PC-9 (cell line): ENCODE data around the gene CYP4V2.

ENCODE experiments used
- EZH2 ChIP-seq: fragments of 200-600 bp; sonication (generic); IDR thresholded peaks from 2 replicates; pipeline ENCODE4 v1.8.0; 2017; ENCODE audit warnings: antibody characterized with exemption, low read depth
- TF ChIP-seq, protein P1 (sequence below): fragments of 200-600 bp; sonication (generic); conservative IDR thresholded peaks from 2 replicates; pipeline ENCODE4 v1.6.1; 2017; ENCODE audit warnings: mixed run types, antibody characterized with exemption, mild to moderate bottlenecking, moderate library complexity

DNA sequence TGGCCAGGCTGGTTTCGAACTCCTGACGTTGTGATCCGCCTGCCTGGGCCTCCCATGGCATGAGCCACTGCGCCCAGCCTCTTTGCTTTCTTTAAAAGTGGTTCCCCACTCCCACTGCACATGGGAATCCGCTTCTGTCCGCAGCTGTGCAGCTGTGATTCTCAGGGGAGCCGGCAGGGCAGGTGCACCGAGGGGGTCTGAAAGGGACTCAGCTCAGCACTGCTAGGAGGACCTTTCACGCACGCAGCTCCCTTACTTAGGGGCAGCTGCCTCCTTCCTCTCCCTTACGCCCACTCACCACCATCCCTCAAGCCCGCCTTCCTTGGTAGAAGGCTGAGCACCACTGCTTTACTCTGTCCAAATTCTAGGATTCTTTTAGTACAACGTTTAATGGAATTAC, 40.4 kb upstream of the CYP4V2 start:
- TF ChIP-seq, protein P1, sequence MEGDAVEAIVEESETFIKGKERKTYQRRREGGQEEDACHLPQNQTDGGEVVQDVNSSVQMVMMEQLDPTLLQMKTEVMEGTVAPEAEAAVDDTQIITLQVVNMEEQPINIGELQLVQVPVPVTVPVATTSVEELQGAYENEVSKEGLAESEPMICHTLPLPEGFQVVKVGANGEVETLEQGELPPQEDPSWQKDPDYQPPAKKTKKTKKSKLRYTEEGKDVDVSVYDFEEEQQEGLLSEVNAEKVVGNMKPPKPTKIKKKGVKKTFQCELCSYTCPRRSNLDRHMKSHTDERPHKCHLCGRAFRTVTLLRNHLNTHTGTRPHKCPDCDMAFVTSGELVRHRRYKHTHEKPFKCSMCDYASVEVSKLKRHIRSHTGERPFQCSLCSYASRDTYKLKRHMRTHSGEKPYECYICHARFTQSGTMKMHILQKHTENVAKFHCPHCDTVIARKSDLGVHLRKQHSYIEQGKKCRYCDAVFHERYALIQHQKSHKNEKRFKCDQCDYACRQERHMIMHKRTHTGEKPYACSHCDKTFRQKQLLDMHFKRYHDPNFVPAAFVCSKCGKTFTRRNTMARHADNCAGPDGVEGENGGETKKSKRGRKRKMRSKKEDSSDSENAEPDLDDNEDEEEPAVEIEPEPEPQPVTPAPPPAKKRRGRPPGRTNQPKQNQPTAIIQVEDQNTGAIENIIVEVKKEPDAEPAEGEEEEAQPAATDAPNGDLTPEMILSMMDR: no peak
- TF ChIP-seq EZH2: no peak
